GM18526 (cell line): Measurements from ENCODE around the gene SNCG.

ENCODE experiments used
- POLR2A ChIP-seq: IDR thresholded peaks from 3 replicates; pipeline ENCODE4 v1.6.1; 2011; ENCODE audit not compliant: insufficient read length; ENCODE audit errors: extremely low read depth

Gene SNCG

GRCh38 chr10:86956195-86956847, 2.1 kb upstream of the SNCG start:
- TF ChIP-seq POLR2A, result no peak

GRCh38 chr10:86956848-86957448, 1.5 kb upstream of the SNCG start:
- TF ChIP-seq POLR2A, result no peak

- no peak for TF ChIP-seq POLR2A
Observed at GRCh38 chr10:86957471-86958115, 806 bp upstream of the SNCG start, which contains the start of gene MMRN2. MMRN2 (minus strand) TSS chr10:86957615; CDS start chr10:86957541, 74 bp downstream.

GRCh38 chr10:86958901-86959736, 720 bp downstream of the SNCG start:
- no peak for TF ChIP-seq POLR2A

- TF ChIP-seq POLR2A, result no peak
Observed at GRCh38 chr10:86959737-86960002, 1.3 kb downstream of the SNCG start.

GRCh38 chr10:86960003-86960862, 1.8 kb downstream of the SNCG start:
- no peak for TF ChIP-seq POLR2A

GRCh38 chr10:86960863-86961434, 2.5 kb downstream of the SNCG start:
- TF ChIP-seq POLR2A, result no peak

- no peak for TF ChIP-seq POLR2A
Observed at GRCh38 chr10:86961481-86962091, 3.2 kb downstream of the SNCG start.

GRCh38 chr10:86962136-86962980, 4.0 kb downstream of the SNCG start:
- TF ChIP-seq POLR2A, result no peak

GRCh38 chr10:86962981-86963310, 4.5 kb downstream of the SNCG start:
- TF ChIP-seq POLR2A, result no peak

GRCh38 chr10:86963341-86963919, 5.0 kb downstream of the SNCG start:
- no peak for TF ChIP-seq POLR2A

- TF ChIP-seq POLR2A, result no peak
Observed at GRCh38 chr10:86964061-86964846, 5.9 kb downstream of the SNCG start.

- no peak for TF ChIP-seq POLR2A
Observed at GRCh38 chr10:86964847-86965190, 6.4 kb downstream of the SNCG start.
